Central memory CD8-positive, alpha-beta T cell (primary cell): Measurements from ENCODE around the gene B4GALNT4.
"Not testable (repeated sequence)": the region's sequence is repeated elsewhere in the genome, so short reads cannot be mapped to it uniquely, and the experiment has no call there.

ENCODE experiments used
- ATAC-seq: fragments of 150-1000 bp; cut with Tn5 transposase; replicated peaks from 2 replicates; pipeline ENCODE4 v1.10.0; 2022; ENCODE audit warnings: mild to moderate bottlenecking, moderate FRiP score, moderate number of reproducible peaks; ENCODE audit not compliant: poor library complexity, severe bottlenecking; ENCODE audit errors: extremely low read depth
- DNase-seq, 2 donors: peaks; one replicate each; pipeline ENCODE4 v3.0.0; 2021; ENCODE audit warnings: low spot score in 2 of 2
- H3K27ac Mint-ChIP-seq: one replicate; pipeline ENCODE4 v1.8.0; 2022; ENCODE audit warnings: low read depth, mild to moderate bottlenecking, moderate library complexity, mixed read lengths
- H3K27me3 Mint-ChIP-seq: one replicate; pipeline ENCODE4 v1.8.0; 2022; ENCODE audit warnings: mixed read lengths
- H3K36me3 Mint-ChIP-seq: one replicate; pipeline ENCODE4 v1.8.0; 2022; ENCODE audit warnings: mild to moderate bottlenecking, moderate library complexity, mixed read lengths; ENCODE audit not compliant: insufficient read depth
- H3K4me1 Mint-ChIP-seq: one replicate; pipeline ENCODE4 v1.8.0; 2022; ENCODE audit warnings: mixed read lengths
- H3K4me3 Mint-ChIP-seq: one replicate; pipeline ENCODE4 v1.8.0; 2022; ENCODE audit warnings: mild to moderate bottlenecking, moderate library complexity, mixed read lengths
- H3K9me3 Mint-ChIP-seq: one replicate; pipeline ENCODE4 v1.8.0; 2022; ENCODE audit warnings: mixed read lengths

Gene B4GALNT4

DNA sequence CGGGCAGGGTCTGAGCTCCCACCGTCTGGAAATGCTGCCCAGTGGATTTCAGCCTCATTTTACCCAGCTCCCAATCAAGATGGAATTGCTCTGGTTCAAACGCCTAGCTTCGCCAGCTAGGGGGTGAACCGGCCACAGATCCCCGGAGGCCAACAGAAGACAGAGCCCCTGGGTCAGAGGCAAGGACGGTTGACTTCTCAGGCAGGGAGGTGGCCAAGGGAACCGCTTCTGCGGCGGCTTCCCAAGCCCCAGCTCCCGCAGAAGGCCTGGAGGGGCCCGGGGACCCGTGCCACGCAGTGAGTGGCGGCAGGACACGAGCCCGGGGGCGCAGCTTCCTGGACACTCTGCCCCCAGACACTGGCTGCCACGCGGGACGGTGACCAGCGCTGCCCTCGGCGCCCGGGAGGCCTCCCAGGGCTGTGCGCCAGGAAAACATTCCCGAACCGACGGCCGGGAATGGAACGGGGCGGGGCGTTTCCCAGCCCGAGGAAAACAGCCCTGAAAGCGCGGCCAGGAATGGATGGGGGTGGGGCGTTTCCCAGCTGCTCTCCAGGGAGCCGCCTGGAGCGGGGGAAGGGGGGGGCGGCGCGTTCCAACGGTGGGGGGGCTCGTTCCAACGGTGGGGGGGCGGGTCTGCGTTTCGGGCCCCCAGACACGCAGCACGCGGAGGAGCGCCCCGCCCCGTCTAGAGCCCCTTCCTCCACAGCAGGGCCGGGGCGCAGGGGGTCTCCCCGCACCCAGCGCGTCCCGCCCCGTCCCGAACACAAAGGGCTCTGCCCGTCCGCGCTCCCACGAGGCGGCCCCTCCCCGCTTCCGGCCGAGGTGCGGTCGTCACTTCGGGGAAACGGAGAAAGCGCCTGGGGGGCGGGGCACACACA lies 13.5 kb upstream of the B4GALNT4 start:
- Mint-ChIP-seq H3K27ac (peak overlapping the region; percentile 26), H3K9me3 (no peaks in the 10 kb centered on the region), H3K36me3 (peaks cover 6% of the 10 kb centered on the region), H3K27me3 (no peaks in the 10 kb centered on the region), H3K4me1 (peaks cover 31% of the 10 kb centered on the region), H3K4me3 (peak overlapping the region; percentile 55)
- ATAC-seq (peak; percentile 42), DNase-seq (peak; percentile 57 to 69)

DNA sequence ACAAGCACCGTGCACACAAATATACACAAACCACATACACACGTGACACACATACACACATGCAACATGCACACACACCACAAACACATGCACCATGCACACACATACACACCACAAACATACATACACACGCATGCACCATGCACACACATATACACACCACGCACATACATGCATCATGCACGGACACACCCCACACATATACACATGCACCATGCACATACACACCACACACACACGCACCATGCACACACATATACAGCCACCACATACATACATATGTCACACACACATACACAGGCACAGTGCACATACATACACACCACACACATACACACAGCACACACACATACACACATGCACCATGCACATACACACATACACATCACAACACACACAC lies 12.7 kb upstream of the B4GALNT4 start:
- DNase-seq (no peak), ATAC-seq (no peak)
- no peak overlapping the region for H3K27ac Mint-ChIP-seq
- no peaks in the 10 kb centered on the region for H3K27me3 Mint-ChIP-seq
- no peak overlapping the region for H3K4me3 Mint-ChIP-seq
- H3K4me1 Mint-ChIP-seq = peaks cover 23% of the 10 kb centered on the region
- H3K36me3 Mint-ChIP-seq = peaks cover 6% of the 10 kb centered on the region
- no peaks in the 10 kb centered on the region for H3K9me3 Mint-ChIP-seq

- peaks cover 23% of the 10 kb centered on the region for H3K4me1 Mint-ChIP-seq
- DNase-seq (no peak), ATAC-seq (no peak)
- H3K27me3 Mint-ChIP-seq = no peaks in the 10 kb centered on the region
- H3K36me3 Mint-ChIP-seq = peaks cover 4% of the 10 kb centered on the region
- no peak overlapping the region for H3K4me3 Mint-ChIP-seq
- no peaks in the 10 kb centered on the region for H3K9me3 Mint-ChIP-seq
- H3K27ac Mint-ChIP-seq = no peak overlapping the region
These were observed 11.7 kb upstream of the B4GALNT4 start for GRCh38 chr11:357582-357981.

DNA sequence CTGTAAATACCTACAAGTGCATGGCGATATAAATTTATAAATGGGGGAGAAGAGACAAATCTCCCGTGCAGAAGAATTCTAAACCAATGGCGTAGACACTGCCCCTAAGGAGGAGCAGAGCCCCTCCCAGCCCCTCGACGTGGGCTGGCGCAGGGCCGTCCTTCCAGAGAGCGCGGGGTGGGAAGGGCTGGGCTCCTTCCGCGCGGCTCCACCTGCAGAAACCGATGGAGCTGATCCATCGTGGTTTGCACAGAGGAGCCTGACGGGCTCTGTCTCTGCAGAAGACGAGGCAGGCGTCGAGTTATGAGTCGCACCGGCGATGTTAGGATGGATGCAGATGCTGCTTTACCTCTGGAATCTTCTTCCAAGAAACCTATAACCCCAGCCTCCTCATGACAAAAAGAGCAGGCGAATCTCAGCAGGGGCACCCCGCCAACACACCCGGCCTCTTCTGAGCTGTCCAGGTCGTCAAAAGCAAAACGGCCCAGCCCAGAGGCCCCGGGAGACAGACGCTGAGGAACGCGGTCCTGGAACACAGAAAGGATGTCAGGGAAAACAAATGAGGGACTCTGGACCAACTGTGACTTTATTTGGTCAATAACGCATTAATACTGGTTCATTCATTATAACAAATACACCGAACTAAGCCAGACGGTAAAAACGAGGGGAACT lies 11.0 kb upstream of the B4GALNT4 start:
- Mint-ChIP-seq H3K27ac (no peak overlapping the region), H3K4me3 (no peak overlapping the region), H3K9me3 (no peaks in the 10 kb centered on the region), H3K27me3 (no peaks in the 10 kb centered on the region), H3K4me1 (peaks cover 17% of the 10 kb centered on the region), H3K36me3 (peaks cover 4% of the 10 kb centered on the region)
- DNase-seq (no peak), ATAC-seq (no peak)

GRCh38 chr11:359181-359714 lies 10.1 kb upstream of the B4GALNT4 start:
- Mint-ChIP-seq H3K36me3 (peaks cover 4% of the 10 kb centered on the region), H3K27me3 (no peaks in the 10 kb centered on the region), H3K4me1 (peaks cover 14% of the 10 kb centered on the region), H3K9me3 (no peaks in the 10 kb centered on the region), H3K27ac (peak overlapping the region; percentile 94), H3K4me3 (peak overlapping the region; percentile 41)
- ATAC-seq (peak; percentile 79), DNase-seq (peak in 1 of 2 donors; percentile 55)

DNA sequence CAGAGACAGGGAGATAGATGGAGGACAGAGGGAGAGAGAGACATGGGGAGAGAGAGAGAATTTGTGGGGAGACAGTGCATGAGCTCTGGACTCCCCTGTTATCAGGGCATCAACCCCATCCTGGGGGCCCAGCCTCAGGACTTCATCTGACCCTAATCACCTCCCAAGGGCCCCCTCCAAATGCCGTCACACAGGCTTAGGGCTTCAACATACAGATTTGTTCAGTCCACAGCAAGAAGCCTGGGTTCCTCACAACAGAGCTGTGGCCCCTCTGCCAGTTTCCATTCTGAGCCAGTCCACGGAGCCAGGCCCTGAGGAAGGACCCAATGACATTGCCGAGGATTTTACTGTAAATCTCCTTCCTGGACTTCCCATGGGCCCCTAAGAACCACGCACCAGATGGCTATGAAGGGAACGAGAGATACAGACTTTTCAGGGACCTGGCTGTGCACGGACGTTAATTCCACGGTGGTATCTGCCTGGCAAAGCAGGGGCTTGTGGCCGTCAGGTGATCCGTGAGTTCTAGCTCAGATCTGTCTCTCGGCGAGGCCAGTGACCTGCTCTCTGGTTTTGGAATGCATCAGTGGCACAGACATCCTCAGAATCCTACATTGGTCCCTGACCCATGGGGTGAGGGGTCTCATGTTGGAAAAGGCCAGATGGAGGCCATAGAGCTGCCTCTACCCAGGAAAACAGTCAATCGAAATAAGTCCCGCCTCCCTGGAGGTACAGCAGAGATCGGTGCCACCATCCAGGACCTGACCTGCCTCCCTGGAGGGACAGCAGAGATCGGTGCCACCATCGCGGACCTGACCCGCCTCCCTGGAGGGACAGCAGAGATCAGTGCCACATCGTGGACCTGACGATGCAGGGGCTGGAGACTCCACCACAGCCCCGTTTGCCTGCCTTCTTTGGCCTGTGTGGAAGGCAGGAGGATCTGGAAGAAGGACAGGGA lies 8.7 kb upstream of the B4GALNT4 start:
- Mint-ChIP-seq H3K4me3 (no peak overlapping the region), H3K4me1 (peaks cover 20% of the 10 kb centered on the region), H3K36me3 (peaks cover under 1% of the 10 kb centered on the region), H3K27ac (peak overlapping the region; percentile 94), H3K9me3 (no peaks in the 10 kb centered on the region), H3K27me3 (no peaks in the 10 kb centered on the region)
- DNase-seq (no peak), ATAC-seq (no peak)

GRCh38 chr11:362642-363442 lies 6.5 kb upstream of the B4GALNT4 start:
- Mint-ChIP-seq H3K4me1 (peaks cover 21% of the 10 kb centered on the region), H3K9me3 (no peaks in the 10 kb centered on the region), H3K4me3 (no peak overlapping the region), H3K27ac (no peak overlapping the region), H3K27me3 (peaks cover 15% of the 10 kb centered on the region), H3K36me3 (no peaks in the 10 kb centered on the region)
- no peak for ATAC-seq
- no peak for DNase-seq

DNA sequence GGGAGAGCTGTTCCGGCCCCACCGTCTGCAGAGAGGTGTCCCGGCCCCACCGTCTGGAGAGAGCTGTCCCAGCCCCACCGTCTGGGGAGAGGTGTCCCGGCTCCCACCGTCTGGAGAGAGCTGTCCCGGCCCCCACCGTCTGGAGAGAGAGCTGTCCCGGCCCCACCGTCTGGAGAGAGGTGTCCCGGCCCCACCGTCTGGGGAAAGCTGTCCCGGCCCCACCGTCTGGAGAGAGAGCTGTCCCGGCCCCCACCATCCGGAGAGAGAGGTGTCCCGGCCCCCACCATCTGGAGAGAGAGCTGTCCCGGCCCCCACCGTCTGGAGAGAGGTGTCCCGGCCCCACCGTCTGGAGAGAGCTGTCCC lies 5.9 kb upstream of the B4GALNT4 start:
- peaks cover 27% of the 10 kb centered on the region for H3K4me1 Mint-ChIP-seq
- not testable (repeated sequence) for ATAC-seq, H3K4me3 Mint-ChIP-seq, H3K9me3 Mint-ChIP-seq, H3K27ac Mint-ChIP-seq, H3K36me3 Mint-ChIP-seq, DNase-seq
- peaks cover 21% of the 10 kb centered on the region for H3K27me3 Mint-ChIP-seq

DNA sequence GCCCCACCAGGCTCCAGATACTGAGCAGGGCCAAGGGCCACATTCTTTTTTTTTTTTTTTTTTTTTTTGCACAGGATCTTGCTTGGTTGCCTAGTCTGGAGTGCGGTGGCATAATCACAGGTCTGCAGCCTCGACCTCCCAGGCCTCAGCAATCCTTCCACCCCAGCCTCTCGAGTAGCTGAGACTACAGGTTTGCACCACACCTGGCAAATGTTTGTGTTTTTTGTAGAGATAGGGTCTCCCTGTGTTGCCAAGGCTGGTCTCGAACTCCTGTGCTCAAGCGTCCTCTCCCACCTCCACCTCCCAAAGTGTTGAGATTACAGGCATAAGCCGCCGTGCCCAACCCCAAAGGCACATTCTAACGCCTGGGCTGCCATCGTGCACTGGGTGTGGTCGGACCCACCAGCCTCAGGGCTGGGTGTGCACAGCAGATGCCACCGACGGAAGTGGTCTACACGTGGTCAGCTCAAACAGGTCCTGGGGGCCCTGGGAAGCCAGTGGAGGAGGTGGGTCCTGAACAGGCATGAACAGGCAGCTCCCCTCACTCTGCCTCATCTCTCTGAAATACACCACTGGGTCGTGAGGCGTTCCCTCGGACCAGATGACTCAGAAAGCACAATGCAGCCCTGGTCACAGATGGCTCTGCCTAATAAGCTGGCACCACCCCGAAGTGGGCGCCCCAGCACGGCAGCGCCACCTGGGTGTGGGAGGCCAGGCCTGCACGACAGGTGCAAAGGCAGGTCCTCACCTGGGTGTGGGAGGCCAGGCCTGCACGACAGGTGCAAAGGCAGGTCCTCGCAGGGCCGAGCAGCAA lies 5.1 kb upstream of the B4GALNT4 start:
- peaks cover 30% of the 10 kb centered on the region for H3K4me1 Mint-ChIP-seq
- H3K27ac Mint-ChIP-seq = peak overlapping the region; percentile 74
- H3K36me3 Mint-ChIP-seq = peaks cover 3% of the 10 kb centered on the region
- H3K4me3 Mint-ChIP-seq = peak overlapping the region; percentile 23
- DNase-seq (peak; percentile 66 to 75), ATAC-seq (peak; percentile 81)
- no peaks in the 10 kb centered on the region for H3K9me3 Mint-ChIP-seq
- H3K27me3 Mint-ChIP-seq = peaks cover 27% of the 10 kb centered on the region

DNA sequence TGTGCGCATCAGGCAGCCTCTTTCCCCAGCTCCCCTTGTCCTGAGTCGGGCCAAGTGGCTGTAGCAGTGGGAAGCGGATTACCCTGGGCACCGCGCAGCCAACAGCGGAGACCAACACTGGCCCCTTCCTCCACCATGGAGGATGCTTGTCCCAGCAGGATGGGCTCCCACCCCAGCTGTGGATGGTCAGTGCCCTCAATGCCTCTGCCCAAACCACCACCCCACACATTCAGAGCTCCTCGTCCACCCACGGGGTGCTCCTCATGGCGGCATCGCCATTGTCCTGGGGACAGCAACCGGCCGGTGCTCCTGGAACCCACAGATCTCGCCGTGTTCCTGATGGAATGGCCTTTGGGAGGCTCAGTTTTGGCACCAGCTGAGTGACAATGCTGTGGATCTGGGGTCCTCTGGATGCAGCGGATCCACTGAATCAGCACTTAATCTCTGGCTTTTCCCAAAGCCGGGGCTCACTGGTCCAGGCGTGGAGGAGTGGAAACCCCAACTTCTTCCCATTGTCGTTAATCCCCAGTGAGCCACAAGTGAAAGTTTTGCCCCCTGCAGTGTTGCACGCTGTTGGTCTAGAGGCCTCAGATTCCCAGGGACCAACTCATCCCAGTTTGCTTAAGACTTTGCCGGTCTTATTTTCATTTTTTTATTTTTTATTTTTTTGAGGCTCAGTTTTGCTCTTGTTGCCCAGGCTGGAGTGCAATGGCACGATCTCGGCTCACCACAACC lies 4.1 kb upstream of the B4GALNT4 start:
- DNase-seq (no peak), ATAC-seq (no peak)
- Mint-ChIP-seq H3K27me3 (peaks cover 27% of the 10 kb centered on the region), H3K4me1 (peaks cover 22% of the 10 kb centered on the region), H3K36me3 (peaks cover 3% of the 10 kb centered on the region), H3K9me3 (no peaks in the 10 kb centered on the region), H3K4me3 (no peak overlapping the region), H3K27ac (no peak overlapping the region)
